Esophagus squamous epithelium (tissue), 5 donors: ENCODE data around the gene CORIN. TPM values are rescaled to one million over a fixed set of nuclear protein-coding genes. Genes with fewer than 3 reads are reported as not detected.

Experiments used
- DNase-seq: peaks from one replicate; lab custom pipeline; 2025; lab: John Stamatoyannopoulos, UW
- H3K27ac ChIP-seq, 4 donors: fragments of 200-600 bp; sonication (generic); one replicate each; pipeline ENCODE4 v1.5.1; 2016 to 2019; ENCODE audit warnings: mild to moderate bottlenecking in 1 of 4
- H3K27me3 ChIP-seq, 4 donors: fragments of 200-600 bp; sonication (generic); 1 replicate in 3 of 4; 2 replicates in 1 of 4; pipeline versions ENCODE4 v1.5.1 to v1.6.0; 2017 to 2021; ENCODE audit warnings: antibody characterized with exemption in 1 of 4
- H3K36me3 ChIP-seq, 3 donors: fragments of 200-600 bp; sonication (generic); one replicate each; pipeline ENCODE4 v1.5.1; 2016 to 2019
- H3K4me1 ChIP-seq, 3 donors: fragments of 200-600 bp; sonication (generic); one replicate each; pipeline ENCODE4 v1.5.1; 2017 to 2019
- H3K4me3 ChIP-seq, 4 donors: fragments of 200-600 bp; sonication (generic); 1 replicate in 3 of 4; 2 replicates in 1 of 4; pipeline ENCODE4 v1.5.1; 2016 to 2019; ENCODE audit warnings: mild to moderate bottlenecking in 2 of 4, moderate library complexity in 1 of 4
- H3K9me3 ChIP-seq, 3 donors: fragments of 200-600 bp; sonication (generic); one replicate each; pipeline ENCODE4 v1.5.1; 2016 to 2019
- POLR2A ChIP-seq, 4 donors: fragments of 450-650 bp; IDR thresholded peaks; one replicate each; pipeline ENCODE4 v1.6.1; 2017; ENCODE audit warnings: antibody characterized with exemption in 4 of 4, mild to moderate bottlenecking in 4 of 4, moderate library complexity in 3 of 4
- WGBS, 2 donors: methylation state at CpG; one replicate each; pipeline ENCODE4 v1.1.5; 2018; 5-methylcytosine and 5-hydroxymethylcytosine counted together
- intact Hi-C: fragments of 100-400 bp; cut with DNase I; formaldehyde crosslinking; loops from one replicate; pipeline ENCODE4 v1.15.0; 2022
- total RNA-seq, 4 donors: library from RNA; depleted of rRNA; stranded (reverse); fragments of >200 nt; gene quantifications; one replicate each; pipeline ENCODE4 v1.1.0, GENCODE V29; 2016
- TF ChIP-seq, protein P1 (sequence below), 6 experiments: fragments of 450-650 bp in 4 of 6; fragments of 200-600 bp in 2 of 6; sonication (generic) in 2 of 6; IDR thresholded peaks; one replicate each; pipeline ENCODE4 v1.5.1; 2016 to 2019; ENCODE audit warnings: antibody characterized with exemption in 6 of 6, mild to moderate bottlenecking in 4 of 6, moderate library complexity in 4 of 6
- donor health status: DM: yes; HTN: yes; CAD: no.

Gene CORIN
- total RNA-seq, 4 donors from 2014 or later = 0.08 to 4.8 (median 0.41) TPM

DNA sequence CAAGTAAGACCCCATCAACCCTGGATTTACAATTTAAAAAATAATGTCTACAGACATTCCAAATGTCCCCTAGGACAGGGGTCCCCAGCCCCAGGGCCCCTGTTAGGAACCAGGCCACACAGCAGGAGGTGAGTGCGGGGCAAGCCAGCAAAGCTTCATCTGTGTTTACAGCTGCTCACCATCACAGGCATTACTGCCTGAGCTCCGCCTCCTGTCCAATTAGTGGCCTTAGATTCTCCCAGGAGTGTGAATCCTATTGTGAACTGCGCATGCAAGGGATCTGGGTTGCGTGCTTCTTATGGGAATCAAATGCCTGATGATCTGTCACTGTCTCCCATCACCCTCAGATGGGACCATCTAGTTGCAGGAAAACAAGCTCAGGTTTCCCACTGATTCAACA, 206.7 kb downstream of the CORIN start:
- TF ChIP-seq, protein P1, sequence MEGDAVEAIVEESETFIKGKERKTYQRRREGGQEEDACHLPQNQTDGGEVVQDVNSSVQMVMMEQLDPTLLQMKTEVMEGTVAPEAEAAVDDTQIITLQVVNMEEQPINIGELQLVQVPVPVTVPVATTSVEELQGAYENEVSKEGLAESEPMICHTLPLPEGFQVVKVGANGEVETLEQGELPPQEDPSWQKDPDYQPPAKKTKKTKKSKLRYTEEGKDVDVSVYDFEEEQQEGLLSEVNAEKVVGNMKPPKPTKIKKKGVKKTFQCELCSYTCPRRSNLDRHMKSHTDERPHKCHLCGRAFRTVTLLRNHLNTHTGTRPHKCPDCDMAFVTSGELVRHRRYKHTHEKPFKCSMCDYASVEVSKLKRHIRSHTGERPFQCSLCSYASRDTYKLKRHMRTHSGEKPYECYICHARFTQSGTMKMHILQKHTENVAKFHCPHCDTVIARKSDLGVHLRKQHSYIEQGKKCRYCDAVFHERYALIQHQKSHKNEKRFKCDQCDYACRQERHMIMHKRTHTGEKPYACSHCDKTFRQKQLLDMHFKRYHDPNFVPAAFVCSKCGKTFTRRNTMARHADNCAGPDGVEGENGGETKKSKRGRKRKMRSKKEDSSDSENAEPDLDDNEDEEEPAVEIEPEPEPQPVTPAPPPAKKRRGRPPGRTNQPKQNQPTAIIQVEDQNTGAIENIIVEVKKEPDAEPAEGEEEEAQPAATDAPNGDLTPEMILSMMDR (IDR thresholded peaks at IDR 0.05) = no peak
- no peak for TF ChIP-seq POLR2A (IDR thresholded peaks at IDR 0.05)
- H3K9me3 ChIP-seq = no peaks in the 10 kb centered on the region
- DNase-seq = no peak
- peaks cover 0 to 9% (median 0%) of the 10 kb centered on the region in 3 donors for H3K4me1 ChIP-seq
- intact Hi-C loops = no loop called here
- H3K27me3 ChIP-seq = no peaks in the 10 kb centered on the region
- H3K4me3 ChIP-seq = no peak overlapping the region
- H3K36me3 ChIP-seq = no peaks in the 10 kb centered on the region
- peak overlapping the region in 3 of 4 donors; percentile 10 to 74 (median 53) for H3K27ac ChIP-seq
- WGBS, 2 donors = 87 to 100% methylated on average over 2 to 4 of the region's 4 CpGs

DNA sequence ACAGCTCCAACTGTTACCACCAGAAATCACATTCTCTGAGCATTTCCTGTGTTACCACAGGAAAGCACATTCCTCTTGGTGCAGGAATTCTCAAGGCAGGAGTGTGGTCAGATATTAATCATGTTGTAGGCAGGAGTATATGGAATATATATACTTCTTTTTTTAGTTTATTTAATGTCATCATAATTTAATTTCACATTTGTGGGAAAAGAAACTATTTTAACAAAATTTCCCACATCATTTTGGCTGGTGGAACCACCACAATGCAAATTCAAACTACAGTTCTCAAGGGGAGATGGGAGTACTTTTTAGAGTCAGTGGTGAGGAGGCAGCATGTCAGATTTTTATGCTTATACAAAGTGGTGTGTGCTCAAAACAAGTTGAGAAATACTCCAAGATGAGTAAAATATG, 213.8 kb downstream of the CORIN start:
- Histone ChIP-seq H3K9me3 (no peaks in the 10 kb centered on the region), H3K36me3 (no peaks in the 10 kb centered on the region), H3K4me1 (no peaks in the 10 kb centered on the region), H3K27me3 (no peaks in the 10 kb centered on the region), H3K4me3 (no peak overlapping the region), H3K27ac (no peak overlapping the region)
- intact Hi-C loops = no loop called here
- TF ChIP-seq, protein P1 (IDR thresholded peaks at IDR 0.05) = no peak
- no peak for TF ChIP-seq POLR2A (IDR thresholded peaks at IDR 0.05)
- no peak for DNase-seq

DNA sequence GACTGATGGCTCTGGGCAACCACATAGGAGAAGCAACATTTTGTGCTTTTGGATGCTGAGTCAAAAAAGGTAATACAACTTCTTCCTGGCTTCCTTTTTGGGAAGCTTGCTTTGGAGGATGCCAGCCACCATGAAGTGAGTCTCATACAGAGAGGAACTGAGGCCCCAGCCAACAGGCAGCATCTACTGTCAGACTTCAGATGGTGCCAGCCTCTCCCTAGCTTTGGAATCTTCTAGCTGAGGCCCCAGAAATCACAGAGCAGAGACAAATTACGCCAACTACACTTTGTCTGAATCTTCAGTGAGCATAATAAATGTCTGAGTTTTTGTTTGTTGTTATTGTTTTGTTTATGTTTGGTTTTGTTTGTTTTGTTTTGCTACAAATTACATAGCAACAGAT, 216.7 kb downstream of the CORIN start:
- intact Hi-C loops = no loop called here
- 85 to 90% methylated on average over 1 of the region's 1 CpG for WGBS, 2 donors

DNA sequence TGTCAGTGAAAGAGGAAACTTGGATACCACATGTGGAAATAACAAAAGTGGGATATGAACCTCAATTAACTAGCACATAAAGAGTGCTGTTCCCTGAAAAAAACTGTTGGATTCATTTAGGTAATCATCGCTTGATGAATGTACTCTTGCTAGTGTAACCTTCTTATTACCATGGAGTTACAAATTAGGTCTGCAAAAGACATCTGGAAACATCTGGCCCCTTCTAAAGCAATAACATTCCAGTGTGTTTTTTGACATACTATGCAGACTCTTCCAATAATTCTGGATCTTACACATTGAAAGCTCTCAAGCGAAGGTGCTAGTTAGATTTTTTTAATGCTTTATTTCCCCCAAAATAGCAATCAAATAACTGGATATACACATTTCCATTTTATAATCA, 218.2 kb downstream of the CORIN start:
- intact Hi-C loops = no loop called here

More for the DNA sequence above, 216.7 kb downstream of the CORIN start:
- Histone ChIP-seq H3K36me3 (no peaks in the 10 kb centered on the region), H3K27me3 (no peaks in the 10 kb centered on the region), H3K4me3 (no peak overlapping the region), H3K27ac (no peak overlapping the region), H3K9me3 (no peaks in the 10 kb centered on the region), H3K4me1 (no peaks in the 10 kb centered on the region)
- no peak for DNase-seq
- TF ChIP-seq, protein P1 (IDR thresholded peaks at IDR 0.05) = no peak
- no peak for TF ChIP-seq POLR2A (IDR thresholded peaks at IDR 0.05)

DNA sequence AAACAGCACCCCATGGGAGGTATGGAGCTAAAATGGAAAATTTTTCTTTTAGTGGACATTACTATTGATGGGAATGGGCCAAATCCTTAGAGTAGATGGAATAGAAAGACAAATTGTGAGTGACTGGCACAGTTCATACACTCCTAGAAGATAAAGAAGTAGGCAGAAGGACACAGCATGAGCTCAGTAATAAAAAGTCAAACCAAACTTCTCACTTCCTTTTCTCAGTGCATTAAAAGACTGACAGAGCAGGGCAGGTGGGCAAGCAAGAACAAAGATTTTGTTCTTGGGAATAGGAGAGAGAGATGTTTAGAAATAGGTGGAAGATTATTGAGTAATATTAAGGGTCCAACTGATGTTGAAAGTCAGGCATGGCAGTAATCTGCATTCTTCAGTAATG, 220.3 kb downstream of the CORIN start:
- DNase-seq = no peak
- Histone ChIP-seq H3K27ac (no peak overlapping the region), H3K4me3 (no peak overlapping the region), H3K36me3 (no peaks in the 10 kb centered on the region), H3K9me3 (no peaks in the 10 kb centered on the region), H3K27me3 (no peaks in the 10 kb centered on the region), H3K4me1 (no peaks in the 10 kb centered on the region)
- intact Hi-C loops = no loop called here
- no peak for TF ChIP-seq POLR2A (IDR thresholded peaks at IDR 0.05)
- TF ChIP-seq, protein P1 (IDR thresholded peaks at IDR 0.05) = no peak

More for the DNA sequence above, 218.2 kb downstream of the CORIN start:
- DNase-seq = no peak
- no peaks in the 10 kb centered on the region for H3K36me3 ChIP-seq
- no peak overlapping the region for H3K4me3 ChIP-seq
- 78 to 92% methylated on average over 2 of the region's 2 CpGs for WGBS, 2 donors
- no peak overlapping the region for H3K27ac ChIP-seq
- H3K27me3 ChIP-seq = no peaks in the 10 kb centered on the region
- no peaks in the 10 kb centered on the region for H3K4me1 ChIP-seq
- TF ChIP-seq, protein P1 (IDR thresholded peaks at IDR 0.05) = no peak
- no peak for TF ChIP-seq POLR2A (IDR thresholded peaks at IDR 0.05)
- H3K9me3 ChIP-seq = no peaks in the 10 kb centered on the region
